ENCODE results near the gene ZNF689.
"Not testable (repeated sequence)": the region's sequence is repeated elsewhere in the genome, so short reads cannot be mapped to it uniquely, and the experiment has no call there.

ZNF689 gene

GRCh38 chr16:30637944-30638343 is 27.8 kb upstream of the ZNF689 start (continued):
- TF ChIP-seq FEZF1 (tag by site-specific recombination; IDR thresholded peaks at IDR 0.05) (no peak), ZNF654 (tag by site-specific recombination; IDR thresholded peaks at IDR 0.05; ENCODE audit: low read depth) (peak; percentile 99), ZNF10 (tag by site-specific recombination; IDR thresholded peaks at IDR 0.05) (no peak), ZNF2 (tag by site-specific recombination; IDR thresholded peaks at IDR 0.05) (no peak), ZNF350 (tag by site-specific recombination; IDR thresholded peaks at IDR 0.05) (no peak), ZNF362 (tag by site-specific recombination; IDR thresholded peaks at IDR 0.05) (no peak)
- TF ChIP-seq, protein P1, sequence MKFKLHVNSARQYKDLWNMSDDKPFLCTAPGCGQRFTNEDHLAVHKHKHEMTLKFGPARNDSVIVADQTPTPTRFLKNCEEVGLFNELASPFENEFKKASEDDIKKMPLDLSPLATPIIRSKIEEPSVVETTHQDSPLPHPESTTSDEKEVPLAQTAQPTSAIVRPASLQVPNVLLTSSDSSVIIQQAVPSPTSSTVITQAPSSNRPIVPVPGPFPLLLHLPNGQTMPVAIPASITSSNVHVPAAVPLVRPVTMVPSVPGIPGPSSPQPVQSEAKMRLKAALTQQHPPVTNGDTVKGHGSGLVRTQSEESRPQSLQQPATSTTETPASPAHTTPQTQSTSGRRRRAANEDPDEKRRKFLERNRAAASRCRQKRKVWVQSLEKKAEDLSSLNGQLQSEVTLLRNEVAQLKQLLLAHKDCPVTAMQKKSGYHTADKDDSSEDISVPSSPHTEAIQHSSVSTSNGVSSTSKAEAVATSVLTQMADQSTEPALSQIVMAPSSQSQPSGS (tag by site-specific recombination; IDR thresholded peaks at IDR 0.05; ENCODE audit: low read depth), result no peak
- TF ChIP-seq, protein P2, sequence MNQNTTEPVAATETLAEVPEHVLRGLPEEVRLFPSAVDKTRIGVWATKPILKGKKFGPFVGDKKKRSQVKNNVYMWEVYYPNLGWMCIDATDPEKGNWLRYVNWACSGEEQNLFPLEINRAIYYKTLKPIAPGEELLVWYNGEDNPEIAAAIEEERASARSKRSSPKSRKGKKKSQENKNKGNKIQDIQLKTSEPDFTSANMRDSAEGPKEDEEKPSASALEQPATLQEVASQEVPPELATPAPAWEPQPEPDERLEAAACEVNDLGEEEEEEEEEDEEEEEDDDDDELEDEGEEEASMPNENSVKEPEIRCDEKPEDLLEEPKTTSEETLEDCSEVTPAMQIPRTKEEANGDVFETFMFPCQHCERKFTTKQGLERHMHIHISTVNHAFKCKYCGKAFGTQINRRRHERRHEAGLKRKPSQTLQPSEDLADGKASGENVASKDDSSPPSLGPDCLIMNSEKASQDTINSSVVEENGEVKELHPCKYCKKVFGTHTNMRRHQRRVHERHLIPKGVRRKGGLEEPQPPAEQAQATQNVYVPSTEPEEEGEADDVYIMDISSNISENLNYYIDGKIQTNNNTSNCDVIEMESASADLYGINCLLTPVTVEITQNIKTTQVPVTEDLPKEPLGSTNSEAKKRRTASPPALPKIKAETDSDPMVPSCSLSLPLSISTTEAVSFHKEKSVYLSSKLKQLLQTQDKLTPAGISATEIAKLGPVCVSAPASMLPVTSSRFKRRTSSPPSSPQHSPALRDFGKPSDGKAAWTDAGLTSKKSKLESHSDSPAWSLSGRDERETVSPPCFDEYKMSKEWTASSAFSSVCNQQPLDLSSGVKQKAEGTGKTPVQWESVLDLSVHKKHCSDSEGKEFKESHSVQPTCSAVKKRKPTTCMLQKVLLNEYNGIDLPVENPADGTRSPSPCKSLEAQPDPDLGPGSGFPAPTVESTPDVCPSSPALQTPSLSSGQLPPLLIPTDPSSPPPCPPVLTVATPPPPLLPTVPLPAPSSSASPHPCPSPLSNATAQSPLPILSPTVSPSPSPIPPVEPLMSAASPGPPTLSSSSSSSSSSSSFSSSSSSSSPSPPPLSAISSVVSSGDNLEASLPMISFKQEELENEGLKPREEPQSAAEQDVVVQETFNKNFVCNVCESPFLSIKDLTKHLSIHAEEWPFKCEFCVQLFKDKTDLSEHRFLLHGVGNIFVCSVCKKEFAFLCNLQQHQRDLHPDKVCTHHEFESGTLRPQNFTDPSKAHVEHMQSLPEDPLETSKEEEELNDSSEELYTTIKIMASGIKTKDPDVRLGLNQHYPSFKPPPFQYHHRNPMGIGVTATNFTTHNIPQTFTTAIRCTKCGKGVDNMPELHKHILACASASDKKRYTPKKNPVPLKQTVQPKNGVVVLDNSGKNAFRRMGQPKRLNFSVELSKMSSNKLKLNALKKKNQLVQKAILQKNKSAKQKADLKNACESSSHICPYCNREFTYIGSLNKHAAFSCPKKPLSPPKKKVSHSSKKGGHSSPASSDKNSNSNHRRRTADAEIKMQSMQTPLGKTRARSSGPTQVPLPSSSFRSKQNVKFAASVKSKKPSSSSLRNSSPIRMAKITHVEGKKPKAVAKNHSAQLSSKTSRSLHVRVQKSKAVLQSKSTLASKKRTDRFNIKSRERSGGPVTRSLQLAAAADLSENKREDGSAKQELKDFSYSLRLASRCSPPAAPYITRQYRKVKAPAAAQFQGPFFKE (tag by site-specific recombination; IDR thresholded peaks at IDR 0.05; ENCODE audit: borderline replicate concordance), result no peak
- TF ChIP-seq, protein P3, sequence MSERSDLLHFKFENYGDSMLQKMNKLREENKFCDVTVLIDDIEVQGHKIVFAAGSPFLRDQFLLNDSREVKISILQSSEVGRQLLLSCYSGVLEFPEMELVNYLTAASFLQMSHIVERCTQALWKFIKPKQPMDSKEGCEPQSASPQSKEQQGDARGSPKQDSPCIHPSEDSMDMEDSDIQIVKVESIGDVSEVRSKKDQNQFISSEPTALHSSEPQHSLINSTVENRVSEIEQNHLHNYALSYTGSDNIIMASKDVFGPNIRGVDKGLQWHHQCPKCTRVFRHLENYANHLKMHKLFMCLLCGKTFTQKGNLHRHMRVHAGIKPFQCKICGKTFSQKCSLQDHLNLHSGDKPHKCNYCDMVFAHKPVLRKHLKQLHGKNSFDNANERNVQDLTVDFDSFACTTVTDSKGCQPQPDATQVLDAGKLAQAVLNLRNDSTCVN (tag by site-specific recombination; optimal IDR thresholded peaks at IDR 0.05), result peak; percentile 2

DNA sequence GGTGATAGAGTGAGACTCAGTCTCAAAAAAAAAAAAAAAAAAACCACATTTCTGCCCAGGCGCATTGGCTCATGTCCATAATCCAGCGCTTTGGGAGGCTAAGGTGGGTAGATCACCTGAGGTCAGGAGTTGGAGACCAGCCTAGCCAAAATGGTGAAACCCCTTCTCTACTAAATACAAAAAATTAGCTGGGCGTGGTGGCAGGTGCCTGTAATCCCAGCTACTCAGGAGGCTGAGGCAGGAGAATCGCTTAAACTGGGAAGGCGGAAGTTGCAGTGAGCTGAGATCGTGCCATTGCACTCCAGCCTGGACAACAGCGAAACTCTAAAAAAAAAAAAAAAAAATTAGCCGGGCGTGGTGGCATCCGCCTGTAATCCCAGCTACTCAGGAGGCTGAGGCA is 26.9 kb upstream of the ZNF689 start:
- CTCF ChIA-PET, result interaction anchor here (0.6 to 2.3 kb wide), 7 partner anchors 8 to 1656 kb away, joined by 3 to 10 read pairs (median 3); partner anchors contain the start of gene DCTPP1
- not testable (repeated sequence) for H3K4me3 ChIP-seq (ENCODE audit: low read depth, low read length); H3K4me1 ChIP-seq (ENCODE audit: control insufficient read depth, insufficient read depth, low read length); H3K27ac ChIP-seq (ENCODE audit: extremely low read depth, low read depth, low read length); H3K36me3 ChIP-seq (ENCODE audit: control insufficient read depth in 2 of 2, insufficient read depth in 1 of 2, low read length in 2 of 2); H3K9me3 ChIP-seq (ENCODE audit: control insufficient read depth, insufficient read depth, low read depth, low read length)
- peak; percentile 62; the same call in 1 of the 2 replicates for TF ChIP-seq ZNF362 (tag by site-specific recombination; IDR thresholded peaks at IDR 0.05)
- POLR2A ChIA-PET, result interaction anchor here (0.6 to 2.3 kb wide), 5 partner anchors 10 to 815 kb away, joined by 3 to 10 read pairs (median 5); partner anchors contain the start of gene PRR14

DNA sequence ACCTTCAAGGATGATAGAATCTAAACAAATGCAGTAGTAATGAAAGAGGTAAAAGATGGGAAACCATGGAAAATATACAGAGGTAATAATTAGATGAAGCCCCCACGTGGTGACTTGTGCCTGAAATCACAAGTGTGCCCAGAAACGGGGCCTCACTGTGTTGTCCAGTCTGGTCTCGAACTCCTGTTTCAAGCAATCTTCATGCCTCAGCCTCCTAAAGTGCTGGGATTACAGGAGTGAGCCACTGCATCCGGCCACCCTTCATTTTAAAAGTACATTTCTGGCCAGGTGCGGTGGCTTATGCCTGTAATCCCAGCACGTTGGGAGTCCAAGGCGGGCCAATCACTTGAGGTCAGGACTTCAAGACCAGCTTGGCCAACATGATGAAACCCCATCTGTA is 26.4 kb upstream of the ZNF689 start:
- ChIA-PET CTCF (interaction anchor here (0.6 to 2.3 kb wide), 4 partner anchors 8 to 1656 kb away, joined by 3 to 10 read pairs (median 7); partner anchors contain the start of gene DCTPP1), POLR2A (interaction anchor here (0.6 to 2.3 kb wide), 4 partner anchors 11 to 814 kb away, joined by 4 to 10 read pairs (median 6); partner anchors contain the start of gene PRR14)
- no peaks in the 10 kb centered on the region for H3K9me3 ChIP-seq (ENCODE audit: control insufficient read depth, insufficient read depth, low read depth, low read length)
- peaks cover 0 to 4% of the 10 kb centered on the region in 2 experiments; a peak in 1 of 3 replicates for H3K36me3 ChIP-seq (ENCODE audit: control insufficient read depth in 2 of 2, insufficient read depth in 1 of 2, low read length in 2 of 2)
- 0 out of 2 replicates have a peak, but pooled peaks cover 2% of the 10 kb centered on the region for H3K4me1 ChIP-seq (ENCODE audit: control insufficient read depth, insufficient read depth, low read length)
- no peak overlapping the region for H3K4me3 ChIP-seq (ENCODE audit: low read depth, low read length)
- no peak overlapping the region for H3K27ac ChIP-seq (ENCODE audit: extremely low read depth, low read depth, low read length)
- no peak for TF ChIP-seq ZFHX2 (tag by site-specific recombination; conservative IDR thresholded peaks at IDR 0.05)
- peak; percentile 91 for TF ChIP-seq ZNF121 (tag by site-specific recombination; IDR thresholded peaks at IDR 0.05)

All from HEK293 (cell line).